SK-N-MC (cell line): ENCODE results near the gene FUT3.
"Not testable (repeated sequence)": the region's sequence is repeated elsewhere in the genome, so short reads cannot be mapped to it uniquely, and the experiment has no call there.

Experiments used
- DNase-seq: peaks from one replicate; pipeline ENCODE4 v3.0.0-alpha.2; 2011; ENCODE audit warnings: low read depth, low spot score
- H3K27ac ChIP-seq: fragments of 200-600 bp; sonication (generic); 2 replicates; pipeline ENCODE4 v1.5.1; 2016; ENCODE audit warnings: mixed run types
- H3K36me3 ChIP-seq: fragments of 200-600 bp; sonication (generic); 2 replicates; pipeline ENCODE4 v1.6.1; 2017; ENCODE audit warnings: antibody characterized with exemption, low read length, mixed read lengths; ENCODE audit not compliant: insufficient read depth
- H3K4me3 ChIP-seq: fragments of 200-600 bp; sonication (generic); 2 replicates; pipeline ENCODE4 v1.5.1; 2016
- H3K9ac ChIP-seq: fragments of 200-600 bp; sonication (generic); 2 replicates; pipeline ENCODE4 v1.8.0; 2017; ENCODE audit warnings: mixed run types, mixed read lengths; ENCODE audit not compliant: insufficient read length
- H3K9me3 ChIP-seq: fragments of 200-600 bp; sonication (generic); 2 replicates; pipeline ENCODE4 v1.6.1; 2017; ENCODE audit warnings: low read depth, mild to moderate bottlenecking, antibody characterized with exemption, low read length, moderate library complexity, mixed read lengths
- EZH2 ChIP-seq: fragments of 200-600 bp; sonication (generic); IDR thresholded peaks from one replicate; pipeline ENCODE4 v1.6.1; 2017; ENCODE audit warnings: antibody characterized with exemption
- FOXP2 ChIP-seq: optimal IDR thresholded peaks from 2 replicates; pipeline ENCODE3; 2011; ENCODE audit warnings: mild to moderate bottlenecking, moderate library complexity; ENCODE audit not compliant: insufficient read depth; ENCODE audit errors: extremely low read length, control extremely low read depth
- POLR2AphosphoS5 ChIP-seq: IDR thresholded peaks from 2 replicates; pipeline ENCODE4 v1.6.1; 2012; ENCODE audit warnings: mild to moderate bottlenecking, low read depth, low read length, borderline replicate concordance

The FUT3 gene

GRCh38 chr19:5870986-5871394 lies 19.7 kb upstream of the FUT3 start:
- no peaks in the 10 kb centered on the region for H3K9me3 ChIP-seq
- H3K9ac ChIP-seq, result no peak overlapping the region
- no peak overlapping the region for H3K27ac ChIP-seq
- TF ChIP-seq FOXP2, result no peak
- no peak for TF ChIP-seq POLR2AphosphoS5
- no peak for TF ChIP-seq EZH2
- no peaks in the 10 kb centered on the region for H3K36me3 ChIP-seq
- DNase-seq, result no peak
- no peak overlapping the region for H3K4me3 ChIP-seq

- DNase-seq, result no peak
- Histone ChIP-seq H3K36me3 (no peaks in the 10 kb centered on the region), H3K9ac (no peak overlapping the region), H3K27ac (no peak overlapping the region), H3K9me3 (no peaks in the 10 kb centered on the region), H3K4me3 (no peak overlapping the region)
- TF ChIP-seq FOXP2 (no peak), POLR2AphosphoS5 (no peak), EZH2 (no peak)
Measured at GRCh38 chr19:5867201-5868136, 16.2 kb upstream of the FUT3 start.

GRCh38 chr19:5865772-5866171 lies 14.5 kb upstream of the FUT3 start:
- Histone ChIP-seq H3K36me3 (no peaks in the 10 kb centered on the region), H3K27ac (no peak overlapping the region), H3K4me3 (no peak overlapping the region), H3K9me3 (no peaks in the 10 kb centered on the region), H3K9ac (no peak overlapping the region)
- TF ChIP-seq POLR2AphosphoS5 (no peak), EZH2 (no peak), FOXP2 (no peak)
- DNase-seq, result no peak

- no peak overlapping the region for H3K4me3 ChIP-seq
- no peaks in the 10 kb centered on the region for H3K9me3 ChIP-seq
- H3K27ac ChIP-seq, result no peak overlapping the region
- no peak overlapping the region for H3K9ac ChIP-seq
- TF ChIP-seq POLR2AphosphoS5 (no peak), EZH2 (no peak), FOXP2 (no peak)
- H3K36me3 ChIP-seq, result no peaks in the 10 kb centered on the region
- no peak for DNase-seq
Measured at GRCh38 chr19:5864725-5865486, 13.7 kb upstream of the FUT3 start.

- TF ChIP-seq POLR2AphosphoS5 (no peak), FOXP2 (no peak), EZH2 (no peak)
- Histone ChIP-seq H3K36me3 (no peaks in the 10 kb centered on the region), H3K27ac (no peak overlapping the region), H3K4me3 (no peak overlapping the region), H3K9me3 (no peaks in the 10 kb centered on the region), H3K9ac (no peak overlapping the region)
- DNase-seq, result no peak
Measured at GRCh38 chr19:5864013-5864720, 12.9 kb upstream of the FUT3 start.

GRCh38 chr19:5863030-5863665 lies 11.9 kb upstream of the FUT3 start:
- no peak for TF ChIP-seq POLR2AphosphoS5
- no peak for TF ChIP-seq FOXP2
- no peak for TF ChIP-seq EZH2
- H3K9ac ChIP-seq, result no peak overlapping the region
- H3K4me3 ChIP-seq, result no peak overlapping the region
- H3K36me3 ChIP-seq, result no peaks in the 10 kb centered on the region
- H3K27ac ChIP-seq, result no peak overlapping the region
- no peak for DNase-seq
- H3K9me3 ChIP-seq, result no peaks in the 10 kb centered on the region

GRCh38 chr19:5857203-5858081 lies 6.2 kb upstream of the FUT3 start:
- Histone ChIP-seq H3K9me3 (no peaks in the 10 kb centered on the region), H3K9ac (no peak overlapping the region), H3K27ac (no peak overlapping the region), H3K4me3 (no peak overlapping the region), H3K36me3 (no peaks in the 10 kb centered on the region)
- no peak for TF ChIP-seq FOXP2
- no peak for TF ChIP-seq POLR2AphosphoS5
- no peak for TF ChIP-seq EZH2
- DNase-seq, result no peak

- DNase-seq, H3K36me3 ChIP-seq, H3K27ac ChIP-seq, H3K9ac ChIP-seq, H3K9me3 ChIP-seq, H3K4me3 ChIP-seq: not testable (repeated sequence)
Measured at GRCh38 chr19:5855151-5855550, 3.9 kb upstream of the FUT3 start.

GRCh38 chr19:5854121-5854520 lies 2.9 kb upstream of the FUT3 start:
- H3K9ac ChIP-seq, H3K36me3 ChIP-seq, H3K27ac ChIP-seq, H3K9me3 ChIP-seq, H3K4me3 ChIP-seq, DNase-seq: not testable (repeated sequence)
